ENCODE data around the gene MFSD6L.

The MFSD6L gene

GRCh38 chr17:8753136-8753975, 45.8 kb downstream of the MFSD6L start:
- H3K4me2 ChIP-seq (ENCODE audit: low read depth, low read length, poor library complexity, severe bottlenecking) = no peak overlapping the region
- no peak overlapping the region for H3K4me3 ChIP-seq (ENCODE audit: insufficient read depth, low read length, poor library complexity, severe bottlenecking)
- no peaks in the 10 kb centered on the region for H3K79me2 ChIP-seq (ENCODE audit: insufficient read depth, low read length)
- no peak overlapping the region for H3K9ac ChIP-seq (ENCODE audit: low read length)
- H3K27ac ChIP-seq (ENCODE audit: low read depth, low read length) = no peak overlapping the region
- no peaks in the 10 kb centered on the region for H3K9me3 ChIP-seq (ENCODE audit: insufficient read depth, low read length)
- no peaks in the 10 kb centered on the region for H3F3A ChIP-seq (ENCODE audit: insufficient read depth)
- no peak overlapping the region for H2AFZ ChIP-seq (ENCODE audit: low read depth, low read length, severe bottlenecking)
- no peak for TF ChIP-seq CTCF (IDR thresholded peaks at IDR 0.05; ENCODE audit: insufficient read depth, low read length, poor library complexity, severe bottlenecking)
- TF ChIP-seq EZH2phosphoT487 (conservative IDR thresholded peaks at IDR 0.05; ENCODE audit: low read length) = no peak
- no peaks in the 10 kb centered on the region for H3K27me3 ChIP-seq (ENCODE audit: low read length)
- H3K36me3 ChIP-seq (ENCODE audit: low read length) = no peaks in the 10 kb centered on the region
- no peaks in the 10 kb centered on the region for H3K9me2 ChIP-seq (replicated peaks; ENCODE audit: insufficient read depth, low read length)
- H4K20me1 ChIP-seq (ENCODE audit: low read depth, low read length) = no peaks in the 10 kb centered on the region

GRCh38 chr17:8749616-8750015, 49.5 kb downstream of the MFSD6L start:
- no peak overlapping the region for H3K4me2 ChIP-seq (ENCODE audit: low read depth, low read length, poor library complexity, severe bottlenecking)
- no peak overlapping the region for H2AFZ ChIP-seq (ENCODE audit: low read depth, low read length, severe bottlenecking)
- H4K20me1 ChIP-seq (ENCODE audit: low read depth, low read length) = no peaks in the 10 kb centered on the region
- no peak for TF ChIP-seq EZH2phosphoT487 (conservative IDR thresholded peaks at IDR 0.05; ENCODE audit: low read length)
- TF ChIP-seq CTCF (IDR thresholded peaks at IDR 0.05; ENCODE audit: insufficient read depth, low read length, poor library complexity, severe bottlenecking) = no peak
- H3K9me3 ChIP-seq (ENCODE audit: insufficient read depth, low read length) = no peaks in the 10 kb centered on the region
- H3K4me3 ChIP-seq (ENCODE audit: insufficient read depth, low read length, poor library complexity, severe bottlenecking) = no peak overlapping the region
- H3K9me2 ChIP-seq (replicated peaks; ENCODE audit: insufficient read depth, low read length) = no peaks in the 10 kb centered on the region
- no peak overlapping the region for H3K9ac ChIP-seq (ENCODE audit: low read length)
- no peaks in the 10 kb centered on the region for H3K79me2 ChIP-seq (ENCODE audit: insufficient read depth, low read length)
- no peaks in the 10 kb centered on the region for H3K27me3 ChIP-seq (ENCODE audit: low read length)
- H3F3A ChIP-seq (ENCODE audit: insufficient read depth) = no peaks in the 10 kb centered on the region
- H3K36me3 ChIP-seq (ENCODE audit: low read length) = no peaks in the 10 kb centered on the region
- H3K27ac ChIP-seq (ENCODE audit: low read depth, low read length) = no peak overlapping the region

- Histone ChIP-seq H3K9me2 (replicated peaks; ENCODE audit: insufficient read depth, low read length) (no peaks in the 10 kb centered on the region), H3F3A (ENCODE audit: insufficient read depth) (no peaks in the 10 kb centered on the region), H3K9ac (ENCODE audit: low read length) (no peak overlapping the region), H3K79me2 (ENCODE audit: insufficient read depth, low read length) (no peaks in the 10 kb centered on the region), H3K36me3 (ENCODE audit: low read length) (no peaks in the 10 kb centered on the region), H2AFZ (ENCODE audit: low read depth, low read length, severe bottlenecking) (no peak overlapping the region), H3K4me2 (ENCODE audit: low read depth, low read length, poor library complexity, severe bottlenecking) (no peak overlapping the region), H3K27me3 (ENCODE audit: low read length) (no peaks in the 10 kb centered on the region), H3K4me3 (ENCODE audit: insufficient read depth, low read length, poor library complexity, severe bottlenecking) (no peak overlapping the region), H3K27ac (ENCODE audit: low read depth, low read length) (no peak overlapping the region), H4K20me1 (ENCODE audit: low read depth, low read length) (no peaks in the 10 kb centered on the region), H3K9me3 (ENCODE audit: insufficient read depth, low read length) (no peaks in the 10 kb centered on the region)
- TF ChIP-seq EZH2phosphoT487 (conservative IDR thresholded peaks at IDR 0.05; ENCODE audit: low read length) (no peak), CTCF (IDR thresholded peaks at IDR 0.05; ENCODE audit: insufficient read depth, low read length, poor library complexity, severe bottlenecking) (no peak)
Observed at GRCh38 chr17:8747742-8748141, 51.4 kb downstream of the MFSD6L start.

Measured in SU-DHL-6 (cell line).